ENCODE data around the gene TULP4.

DNA sequence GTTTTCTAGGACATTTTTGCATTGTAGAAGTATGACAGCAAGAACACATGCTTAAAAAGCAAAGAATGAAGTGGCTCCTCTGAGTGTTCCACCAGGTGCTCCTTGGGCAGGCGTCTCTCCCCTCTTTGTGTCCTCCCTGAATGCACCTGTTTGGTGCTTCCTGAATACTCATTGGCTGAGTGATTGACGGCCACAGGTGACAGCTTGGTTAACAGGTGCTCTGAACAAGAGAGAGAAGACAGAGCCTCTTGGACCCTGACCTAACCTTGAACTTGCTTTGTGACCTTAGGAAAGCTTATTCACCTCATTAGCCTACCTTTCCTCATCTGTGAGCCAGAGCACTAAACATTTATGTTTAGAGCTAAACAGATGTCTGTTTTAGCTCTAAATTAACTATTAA, 93.7 kb downstream of the TULP4 start:
- TF ChIP-seq CTCF (conservative IDR thresholded peaks at IDR 0.05 in 1 of 2, IDR thresholded peaks at IDR 0.05 in 1 of 2; ENCODE audit: low read depth in 1 of 2, low read length in 2 of 2) (no peak), EZH2 (IDR thresholded peaks at IDR 0.05; ENCODE audit: low read length, missing control alignments) (no peak)

Data from fibroblast of lung (primary cell).